Activated CD8-positive, alpha-beta memory T cell treated with anti-CD3 and anti-CD28 coated beads, Interleukin-2, amount 50 U/mL, for 1 hour (primary cell): ENCODE measurements around the gene MANSC1.
"Not testable (repeated sequence)": the region's sequence is repeated elsewhere in the genome, so short reads cannot be mapped to it uniquely, and the experiment has no call there.

Source experiments
- DNase-seq: peaks from one replicate; pipeline ENCODE4 v3.0.0-alpha.2; 2020; ENCODE audit errors: extremely low read depth

The MANSC1 gene

GRCh38 chr12:12326262-12326661 lies 23.8 kb downstream of the MANSC1 start:
- no peak for DNase-seq

- DNase-seq, result no peak
Measured at GRCh38 chr12:12323591-12323990, 26.5 kb downstream of the MANSC1 start.

GRCh38 chr12:12323118-12323517 lies 26.9 kb downstream of the MANSC1 start:
- no peak for DNase-seq

- no peak for DNase-seq
Measured at GRCh38 chr12:12319451-12320183, 30.4 kb downstream of the MANSC1 start.

- DNase-seq, result no peak
Measured at GRCh38 chr12:12315838-12316237, 34.2 kb downstream of the MANSC1 start.

GRCh38 chr12:12310695-12311094 lies 39.3 kb downstream of the MANSC1 start:
- DNase-seq, result not testable (repeated sequence)

- DNase-seq, result no peak
Measured at GRCh38 chr12:12305568-12306300, 44.3 kb downstream of the MANSC1 start.

GRCh38 chr12:12302976-12303375 lies 47.1 kb downstream of the MANSC1 start:
- DNase-seq, result no peak

- DNase-seq, result no peak
Measured at GRCh38 chr12:12301122-12301521, 48.9 kb downstream of the MANSC1 start.

GRCh38 chr12:12297201-12297830 lies 52.7 kb downstream of the MANSC1 start:
- DNase-seq, result no peak

- DNase-seq, result no peak
Measured at GRCh38 chr12:12294215-12295005, 55.6 kb downstream of the MANSC1 start.

- no peak for DNase-seq
Measured at GRCh38 chr12:12290206-12290605, 59.8 kb downstream of the MANSC1 start.

- no peak for DNase-seq
Measured at GRCh38 chr12:12286441-12286840, 63.6 kb downstream of the MANSC1 start.

- no peak for DNase-seq
Measured at GRCh38 chr12:12282761-12283425, 67.1 kb downstream of the MANSC1 start.

GRCh38 chr12:12282202-12282601 lies 67.8 kb downstream of the MANSC1 start:
- no peak for DNase-seq

GRCh38 chr12:12281134-12281533 lies 68.9 kb downstream of the MANSC1 start:
- no peak for DNase-seq

GRCh38 chr12:12278899-12279298 lies 71.1 kb downstream of the MANSC1 start:
- no peak for DNase-seq
